Neural cell (in vitro differentiated cells): Measurements from ENCODE around the gene IL10RA.

ENCODE experiments used
- EP300 ChIP-seq: fragments of 450-650 bp; conservative IDR thresholded peaks from 2 replicates; pipeline ENCODE4 v1.6.1; 2014; ENCODE audit warnings: antibody characterized with exemption, mild to moderate bottlenecking, moderate library complexity; ENCODE audit not compliant: poor library complexity, severe bottlenecking
- EZH2 ChIP-seq: fragments of 200-600, 300-800 bp; shearing (Covaris generic), sonication (generic); IDR thresholded peaks from 2 replicates; pipeline ENCODE4 v1.6.1; 2014; ENCODE audit warnings: antibody characterized with exemption, low read length, borderline replicate concordance, mild to moderate bottlenecking; ENCODE audit not compliant: insufficient read depth, poor library complexity, severe bottlenecking
- MXI1 ChIP-seq: fragments of 450-650 bp; conservative IDR thresholded peaks from 2 replicates; pipeline ENCODE4 v1.6.1; 2014; ENCODE audit warnings: antibody characterized with exemption, mild to moderate bottlenecking; ENCODE audit not compliant: poor library complexity, severe bottlenecking
- POLR2AphosphoS5 ChIP-seq: IDR thresholded peaks from 2 replicates; pipeline ENCODE4 v1.6.1; 2012
- RAD21 ChIP-seq: fragments of 450-650 bp; conservative IDR thresholded peaks from 2 replicates; pipeline ENCODE4 v1.6.1; 2014; ENCODE audit warnings: antibody characterized with exemption, mild to moderate bottlenecking, moderate library complexity
- REST ChIP-seq: IDR thresholded peaks from 2 replicates; pipeline ENCODE4 v1.6.1; 2012; ENCODE audit warnings: borderline replicate concordance
- SMC3 ChIP-seq: fragments of 450-650 bp; conservative IDR thresholded peaks from 2 replicates; pipeline ENCODE4 v1.6.1; 2014; ENCODE audit warnings: antibody characterized with exemption, mild to moderate bottlenecking, moderate library complexity; ENCODE audit not compliant: poor library complexity
- TAF1 ChIP-seq: IDR thresholded peaks from 2 replicates; pipeline ENCODE4 v1.6.1; 2012; ENCODE audit warnings: low read depth
- TF ChIP-seq, protein P1 (sequence below): fragments of 450-650 bp; IDR thresholded peaks from 2 replicates; pipeline ENCODE4 v1.5.1; 2014; ENCODE audit warnings: antibody characterized with exemption, mild to moderate bottlenecking, moderate library complexity; ENCODE audit not compliant: poor library complexity, severe bottlenecking

DNA sequence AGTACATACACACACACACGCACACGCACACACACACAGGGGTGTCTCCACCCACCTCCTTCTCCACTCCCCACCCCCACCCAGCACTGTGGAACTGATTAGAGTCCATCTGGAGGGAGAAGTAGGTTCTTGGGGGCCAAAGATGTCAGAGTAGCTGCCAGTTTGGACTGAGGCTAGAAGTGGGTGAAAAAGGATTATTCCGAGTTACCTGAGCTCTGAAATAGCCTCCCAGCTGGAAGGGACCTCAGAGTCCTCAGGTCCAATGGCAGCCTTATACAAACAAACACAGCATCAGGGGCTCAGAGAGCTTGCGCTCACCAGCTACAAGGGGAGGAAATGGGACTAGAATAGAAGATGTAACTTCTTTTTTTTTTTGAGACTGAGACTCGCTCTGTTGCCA is 20.8 kb downstream of the IL10RA start:
- TF ChIP-seq REST: no peak
- TF ChIP-seq RAD21: no peak
- TF ChIP-seq, protein P1, sequence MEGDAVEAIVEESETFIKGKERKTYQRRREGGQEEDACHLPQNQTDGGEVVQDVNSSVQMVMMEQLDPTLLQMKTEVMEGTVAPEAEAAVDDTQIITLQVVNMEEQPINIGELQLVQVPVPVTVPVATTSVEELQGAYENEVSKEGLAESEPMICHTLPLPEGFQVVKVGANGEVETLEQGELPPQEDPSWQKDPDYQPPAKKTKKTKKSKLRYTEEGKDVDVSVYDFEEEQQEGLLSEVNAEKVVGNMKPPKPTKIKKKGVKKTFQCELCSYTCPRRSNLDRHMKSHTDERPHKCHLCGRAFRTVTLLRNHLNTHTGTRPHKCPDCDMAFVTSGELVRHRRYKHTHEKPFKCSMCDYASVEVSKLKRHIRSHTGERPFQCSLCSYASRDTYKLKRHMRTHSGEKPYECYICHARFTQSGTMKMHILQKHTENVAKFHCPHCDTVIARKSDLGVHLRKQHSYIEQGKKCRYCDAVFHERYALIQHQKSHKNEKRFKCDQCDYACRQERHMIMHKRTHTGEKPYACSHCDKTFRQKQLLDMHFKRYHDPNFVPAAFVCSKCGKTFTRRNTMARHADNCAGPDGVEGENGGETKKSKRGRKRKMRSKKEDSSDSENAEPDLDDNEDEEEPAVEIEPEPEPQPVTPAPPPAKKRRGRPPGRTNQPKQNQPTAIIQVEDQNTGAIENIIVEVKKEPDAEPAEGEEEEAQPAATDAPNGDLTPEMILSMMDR: no peak
- no peak for TF ChIP-seq EP300
- no peak for TF ChIP-seq EZH2
- TF ChIP-seq MXI1: no peak
- no peak for TF ChIP-seq TAF1
- TF ChIP-seq SMC3: no peak
- no peak for TF ChIP-seq POLR2AphosphoS5
